ENCODE measurements around the gene HTT.

The HTT gene

GRCh38 chr4:3219761-3220475, 145.4 kb downstream of the HTT start:
- no peak for DNase-seq (ENCODE audit: low read depth)

GRCh38 chr4:3220476-3221183, 146.1 kb downstream of the HTT start:
- no peak for DNase-seq (ENCODE audit: low read depth)

DNA sequence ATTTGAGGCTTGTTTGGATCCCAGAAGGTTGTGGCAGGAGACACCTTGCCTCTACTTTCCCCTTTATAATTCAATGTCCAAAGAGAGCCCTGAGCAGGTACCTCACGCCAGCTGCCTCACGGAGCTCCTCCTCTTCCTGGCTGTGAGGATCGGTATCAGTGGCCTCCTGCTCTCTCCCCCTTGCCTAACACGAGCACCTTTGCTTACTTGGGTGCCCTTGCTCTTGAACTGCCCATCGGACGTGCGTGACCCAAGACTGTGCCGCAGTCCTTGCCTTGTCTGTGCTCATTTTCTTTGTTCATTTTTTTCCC, 146.7 kb downstream of the HTT start:
- no peak for DNase-seq (ENCODE audit: low read depth)

DNA sequence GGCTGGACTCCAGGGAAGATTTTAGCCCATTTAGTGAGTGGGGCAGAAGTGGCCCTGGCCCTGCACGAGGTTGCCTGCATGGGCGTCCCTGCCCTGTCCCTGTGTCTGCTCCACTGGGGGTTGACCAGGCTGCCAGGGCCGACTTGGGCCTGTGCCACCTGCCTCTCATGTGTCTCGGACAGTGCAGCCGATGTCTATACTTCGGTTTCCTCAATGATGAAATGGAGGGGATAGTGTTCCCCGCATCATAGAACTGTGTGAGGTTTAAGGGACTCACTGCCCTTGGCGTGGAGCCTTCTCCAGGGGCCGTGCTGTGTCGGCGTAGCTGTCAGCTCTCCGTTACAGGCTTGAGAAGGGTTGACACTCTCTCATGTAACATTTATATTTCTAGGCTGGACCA, 147.5 kb downstream of the HTT start:
- no peak for DNase-seq (ENCODE audit: low read depth)

- no peak for DNase-seq (ENCODE audit: low read depth)
These were observed 148.9 kb downstream of the HTT start for GRCh38 chr4:3223346-3223745.

- no peak for DNase-seq (ENCODE audit: low read depth)
These were observed 149.7 kb downstream of the HTT start for GRCh38 chr4:3223956-3224748.

GRCh38 chr4:3225071-3225850, 150.8 kb downstream of the HTT start:
- DNase-seq (ENCODE audit: low read depth), result no peak

- no peak for DNase-seq (ENCODE audit: low read depth)
These were observed 151.5 kb downstream of the HTT start for GRCh38 chr4:3225936-3226335.

DNA sequence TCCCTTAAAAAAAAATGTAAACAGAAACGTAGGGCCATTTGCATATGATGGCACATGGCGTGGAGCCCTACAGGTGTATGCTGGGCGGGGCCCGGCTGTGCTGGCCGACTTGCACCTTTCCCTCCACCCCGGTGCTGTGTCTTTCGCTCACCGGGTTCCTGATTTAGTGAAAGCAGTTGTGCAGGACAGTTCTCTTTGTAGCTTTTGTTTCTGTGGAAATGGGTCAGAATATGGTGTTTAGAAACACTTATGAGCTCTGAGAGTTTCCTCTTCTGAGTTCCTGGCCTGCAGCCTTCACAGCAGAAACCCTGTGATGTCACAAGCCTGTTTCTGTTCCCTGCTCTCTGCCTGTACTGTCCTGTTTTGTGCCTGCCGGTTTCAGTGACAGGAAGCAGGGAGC, 152.0 kb downstream of the HTT start:
- DNase-seq (ENCODE audit: low read depth), result no peak

GRCh38 chr4:3226944-3227343, 152.5 kb downstream of the HTT start:
- DNase-seq (ENCODE audit: low read depth), result no peak

GRCh38 chr4:3227878-3228675, 153.6 kb downstream of the HTT start:
- no peak for DNase-seq (ENCODE audit: low read depth)

DNA sequence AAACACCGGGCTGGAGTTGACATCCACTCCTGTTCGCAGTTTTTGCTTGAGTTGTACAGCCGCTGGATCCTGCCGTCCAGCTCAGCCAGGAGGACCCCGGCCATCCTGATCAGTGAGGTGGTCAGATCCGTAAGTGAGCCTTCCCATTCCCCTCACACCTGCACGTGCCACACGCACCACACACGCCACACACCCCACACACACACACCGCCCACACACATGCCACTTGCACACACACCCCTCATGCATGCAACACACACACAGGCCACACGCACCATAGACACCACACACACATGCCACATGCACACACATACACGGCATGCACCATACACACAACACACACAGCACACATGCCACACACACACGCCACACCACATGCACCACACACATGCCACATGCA, 154.4 kb downstream of the HTT start:
- DNase-seq (ENCODE audit: low read depth), result no peak

DNA sequence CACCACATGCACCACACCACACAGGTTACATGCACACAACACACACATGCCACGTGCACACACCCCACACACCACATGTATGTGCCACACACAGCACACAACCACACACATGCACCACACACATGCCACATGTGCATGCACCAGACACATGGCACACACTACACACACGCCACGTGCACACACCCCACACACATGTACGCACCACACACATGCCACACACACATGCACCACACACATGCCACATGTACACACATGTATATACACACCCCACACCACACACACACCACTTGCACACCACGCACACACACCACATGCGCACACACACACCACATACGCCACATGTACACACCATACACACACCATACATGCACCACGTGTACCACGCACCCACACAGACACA, 154.8 kb downstream of the HTT start:
- DNase-seq (ENCODE audit: low read depth), result no peak

GRCh38 chr4:3229964-3230363, 155.5 kb downstream of the HTT start:
- DNase-seq (ENCODE audit: low read depth), result no peak

DNA sequence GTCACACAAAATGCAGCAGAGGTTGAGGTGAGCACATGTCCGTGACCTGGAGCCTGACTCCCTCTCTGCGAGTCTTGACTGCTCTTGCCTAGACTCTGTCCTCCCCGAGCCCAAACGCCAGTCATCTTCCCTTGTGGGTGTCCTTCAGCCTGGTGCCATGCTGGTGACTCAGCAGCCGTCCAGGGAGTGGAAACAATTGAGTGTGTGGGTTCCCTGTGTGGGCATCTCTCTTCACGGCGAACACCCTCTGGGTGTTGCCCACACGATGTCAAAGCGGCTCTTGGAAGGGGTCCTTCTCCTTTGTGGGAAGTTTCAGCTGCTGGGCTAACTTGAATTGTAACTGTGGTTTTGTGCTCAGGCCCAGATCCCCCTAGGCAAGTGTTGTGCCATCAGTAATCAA, 157.0 kb downstream of the HTT start:
- DNase-seq (ENCODE audit: low read depth), result no peak

DNA sequence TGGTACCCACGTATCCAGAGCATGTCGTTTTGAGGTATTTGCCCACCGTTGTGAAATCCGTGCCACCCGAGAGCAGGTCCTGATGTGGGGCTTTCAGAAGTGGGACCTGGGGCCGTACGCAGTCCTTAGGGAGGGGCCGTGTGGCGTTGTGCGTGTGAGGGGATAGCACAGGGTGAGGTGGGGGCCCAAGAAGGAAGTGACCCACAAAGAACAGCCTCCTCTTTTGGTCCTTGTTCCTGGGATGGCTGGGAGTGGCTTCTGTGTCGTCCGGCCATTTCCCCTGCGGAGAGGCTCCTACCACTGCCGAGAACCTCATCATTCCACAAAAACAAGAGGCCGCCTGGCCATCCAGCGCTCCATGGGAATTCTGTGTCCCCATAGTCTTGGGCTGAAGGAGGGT, 157.5 kb downstream of the HTT start:
- no peak for DNase-seq (ENCODE audit: low read depth)

DNA sequence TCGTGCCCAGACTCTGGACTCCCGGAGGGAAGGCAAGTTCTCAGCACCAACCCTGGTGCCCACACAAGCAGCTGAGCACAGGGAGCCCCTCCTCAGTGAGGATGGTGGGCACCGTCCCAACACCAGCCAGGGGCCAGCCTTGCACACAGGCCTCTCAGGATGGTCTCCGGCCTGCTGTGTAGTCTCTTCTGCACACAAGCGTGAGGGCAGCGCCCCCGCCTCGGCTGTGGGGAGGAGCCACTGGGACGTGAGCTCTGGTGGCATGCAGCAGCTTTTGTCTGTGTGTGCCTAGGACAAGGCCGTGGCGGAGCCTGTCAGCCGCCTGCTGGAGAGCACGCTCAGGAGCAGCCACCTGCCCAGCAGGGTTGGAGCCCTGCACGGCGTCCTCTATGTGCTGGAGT, 158.4 kb downstream of the HTT start:
- no peak for DNase-seq (ENCODE audit: low read depth)

DNA sequence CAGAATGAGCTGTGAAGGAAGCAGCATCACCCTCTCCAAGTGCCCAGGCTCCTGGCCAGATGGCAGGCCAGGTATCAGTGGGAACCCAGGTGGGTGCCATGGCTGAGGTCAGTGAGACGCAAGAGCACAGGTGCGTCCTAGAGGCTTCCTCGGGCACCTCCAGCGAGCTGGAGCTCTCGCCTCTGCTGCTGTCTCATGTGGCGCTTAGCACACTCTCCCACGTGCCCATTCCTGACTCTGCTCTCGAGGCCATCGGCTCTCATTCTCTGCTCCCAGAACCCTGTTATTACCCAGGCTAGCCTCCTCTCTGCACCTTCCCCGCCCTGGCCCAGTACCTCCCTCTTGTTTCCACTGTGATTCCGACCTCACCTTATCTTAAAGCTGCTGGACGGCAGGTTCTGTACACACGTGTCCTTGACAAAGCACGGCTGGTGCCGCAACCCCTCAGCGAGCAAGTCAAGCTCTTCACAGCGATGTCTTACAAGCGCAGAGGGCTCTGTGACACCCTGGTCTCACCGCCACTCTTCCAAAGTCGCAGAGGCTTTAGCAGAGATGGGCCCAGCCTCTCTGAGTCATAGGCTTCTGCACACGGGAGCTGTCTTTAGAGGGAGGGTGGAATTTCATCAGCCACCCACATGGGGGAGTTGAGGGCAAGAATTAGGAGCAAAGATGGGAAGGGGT, 159.1 kb downstream of the HTT start:
- no peak for DNase-seq (ENCODE audit: low read depth)

- no peak for DNase-seq (ENCODE audit: low read depth)
These were observed 159.9 kb downstream of the HTT start for GRCh38 chr4:3234171-3235029.

- no peak for DNase-seq (ENCODE audit: low read depth)
These were observed 160.5 kb downstream of the HTT start for GRCh38 chr4:3235030-3235345.
